K562 (cell line): Measurements from ENCODE around the gene AGBL1. TPM values are rescaled to one million over a fixed set of nuclear protein-coding genes. Genes with fewer than 3 reads are reported as not detected.

Experiments
- ATAC-seq: fragments of 200-7000 bp; cut with Tn5 transposase; 3 replicates; pipeline ENCODE4 v1.9.1; 2020; ENCODE audit warnings: moderate library complexity
- BruUV-seq: library from RNA; stranded (reverse); fragments of 400-500 nt; replicated peaks from 2 replicates; lab custom pipeline; 2021; lab: Mats Ljungman, UMichigan
- CTCF ChIA-PET: fragments of 300-600 bp; formaldehyde crosslinking; extraction: SDS; loops from one replicate; lab custom pipeline; 2021; ENCODE audit warnings: low intra/inter-chr PET ratio; lab: Yijun Ruan, JAX
- POLR2A ChIA-PET: fragments of 300-600, 350-650 bp; sonication (Branson Sonifier 250); formaldehyde crosslinking; extraction: SDS; loops from one replicate; lab custom pipeline; 2021; ENCODE audit warnings: antibody characterized with exemption, inconsistent platforms; lab: Yijun Ruan, JAX
- DNase-seq, 4 experiments: peaks; one replicate each; pipeline versions ENCODE4 v3.0.0 to v3.0.0-alpha.2; 2011 to 2018; ENCODE audit warnings: low spot score in 3 of 4, mixed read lengths in 3 of 4; ENCODE audit errors: extremely low read depth in 1 of 4
- FAIRE-seq: peaks from 2 replicates; lab custom pipeline; 2011; peaks lifted over from hg19 to GRCh38; lab: Jason Lieb, UNC
- H2AFZ ChIP-seq: 2 replicates; pipeline ENCODE4 v1.6.0; 2011; ENCODE audit warnings: low read depth, low read length, control low read depth, inconsistent platforms
- H3K27ac ChIP-seq: fragments of 200-600 bp; 3 replicates; pipeline ENCODE4 v1.8.0; 2011; ENCODE audit warnings: low read depth, mild to moderate bottlenecking, control low read depth, inconsistent platforms, low read length, moderate library complexity, mixed read lengths; ENCODE audit errors: extremely low read depth
- H3K27me3 ChIP-seq, 2 experiments: fragments of 300-600 bp in 1 of 2; 2 replicates in 1 of 2; 3 replicates in 1 of 2; pipeline versions ENCODE4 v1.6.0 to v1.8.0; 2011; ENCODE audit warnings: inconsistent platforms in 2 of 2, low read length in 2 of 2, mild to moderate bottlenecking in 1 of 2, mixed read lengths in 1 of 2, moderate library complexity in 1 of 2; ENCODE audit not compliant: control insufficient read depth in 2 of 2, insufficient read depth in 2 of 2
- H3K36me3 ChIP-seq: fragments of 300-600 bp; 3 replicates; pipeline ENCODE4 v1.8.0; 2011; ENCODE audit warnings: mild to moderate bottlenecking, low read length, inconsistent platforms; ENCODE audit not compliant: control insufficient read depth, insufficient read depth
- H3K4me1 ChIP-seq, 2 experiments: fragments of 200-600 bp in 1 of 2; replicated peaks in 1 of 2; 2 replicates in 1 of 2; 3 replicates in 1 of 2; pipeline versions ENCODE4 v1.5.1 to v1.8.0; 2011; ENCODE audit warnings: inconsistent platforms in 2 of 2, low read length in 2 of 2, mild to moderate bottlenecking in 1 of 2, mixed read lengths in 1 of 2, moderate library complexity in 1 of 2; ENCODE audit not compliant: control insufficient read depth in 2 of 2, insufficient read depth in 2 of 2
- H3K4me2 ChIP-seq: 2 replicates; pipeline ENCODE4 v1.6.1; 2011; ENCODE audit warnings: low read length, control low read depth, inconsistent platforms, mixed read lengths; ENCODE audit not compliant: insufficient read depth
- H3K4me3 ChIP-seq: fragments of 200-600 bp; sonication (generic), shearing (Covaris generic); 2 replicates; pipeline ENCODE4 v1.5.1; 2016; ENCODE audit warnings: control low read depth, inconsistent platforms
- H3K79me2 ChIP-seq: fragments of 200-600 bp; 3 replicates; pipeline ENCODE4 v1.8.0; 2011; ENCODE audit warnings: low read length, inconsistent platforms; ENCODE audit not compliant: control insufficient read depth, insufficient read depth
- H3K9ac ChIP-seq, 2 experiments: 2 replicates each; pipeline versions ENCODE4 v1.6.0 to v1.6.1; 2011; ENCODE audit warnings: low read depth in 2 of 2, low read length in 2 of 2, control low read depth in 1 of 2, inconsistent platforms in 1 of 2, mild to moderate bottlenecking in 1 of 2, mixed read lengths in 1 of 2; ENCODE audit not compliant: insufficient read depth in 1 of 2
- H3K9me1 ChIP-seq: one replicate; pipeline ENCODE4 v1.6.0; 2011; ENCODE audit warnings: inconsistent platforms, mild to moderate bottlenecking, low read length, moderate library complexity; ENCODE audit not compliant: control insufficient read depth, insufficient read depth
- H3K9me3 ChIP-seq: replicated peaks from 2 replicates; pipeline ENCODE4 v1.5.1; 2011; ENCODE audit warnings: low read depth, low read length, inconsistent platforms; ENCODE audit not compliant: control insufficient read depth, insufficient read depth
- H4K20me1 ChIP-seq: replicated peaks from 2 replicates; pipeline ENCODE4 v1.6.1; 2011; ENCODE audit warnings: low read length, inconsistent platforms, mixed read lengths; ENCODE audit not compliant: control insufficient read depth, insufficient read depth
- ETV1 ChIP-seq: fragments of 450-650 bp; conservative IDR thresholded peaks from 2 replicates; pipeline ENCODE4 v1.6.1; 2016; ENCODE audit warnings: missing genetic modification characterization, control low read depth, low read depth, missing compliant biosample characterization
- NFYB ChIP-seq: IDR thresholded peaks from 2 replicates; pipeline ENCODE4 v1.6.1; 2011; ENCODE audit warnings: mild to moderate bottlenecking, moderate library complexity; ENCODE audit not compliant: insufficient read length; ENCODE audit errors: extremely low read depth
- SAFB ChIP-seq: fragments of 200-400 bp; formaldehyde crosslinking; IDR thresholded peaks from 2 replicates; pipeline ENCODE4 v1.6.1; 2017; ENCODE audit warnings: low read depth, low read length, borderline replicate concordance
- WGBS: fragments of 100-300 bp; shearing (Covaris generic); methylation state at CpG from one replicate; pipeline ENCODE4 v1.1.6; 2016; ENCODE audit warnings: low coverage, mixed read lengths; ENCODE audit not compliant: insufficient coverage; ENCODE audit errors: missing lambda C conversion rate; 5-methylcytosine and 5-hydroxymethylcytosine counted together
- in situ Hi-C: fragments of 300-500 bp; cut with MboI; formaldehyde crosslinking; loops from 4 replicates; pipeline ENCODE4 v1.15.0; 2018; ENCODE audit warnings: inconsistent platforms, mixed read lengths
- intact Hi-C: fragments of 100-400 bp; cut with micrococcal nuclease; formaldehyde crosslinking; loops from 2 replicates; pipeline ENCODE4 v1.14.2; 2022
- polyA plus RNA-seq, 8 experiments: library from polyadenylated mRNA; depleted of rRNA in 4 of 8; stranded (reverse) in 5 of 8; unstranded in 3 of 8; fragments of >200 nt; fragmentation: Nextera tagmentation in 2 of 8; fragmentation: Illumina TruSeq in 1 of 8; extraction: Ambion mirVana in 2 of 8; extraction: Trizol in 1 of 8; gene quantifications; 2 replicates each; pipeline versions ENCODE4 v1.2.1 to v1.2.3, GENCODE V29; 2011 to 2014; ENCODE audit warnings: inconsistent platforms in 1 of 8, missing spikeins in 1 of 8
- total RNA-seq, 7 experiments: library from RNA; depleted of rRNA in 6 of 7; stranded (reverse); fragments of >200 nt in 6 of 7; fragmentation: Illumina TruSeq in 2 of 7; extraction: Trizol in 2 of 7; gene quantifications; 2 replicates each; pipeline versions ENCODE4 v1.2.1 to v1.2.3, GENCODE V29; 2011 to 2021; ENCODE audit warnings: low replicate concordance in 1 of 7
- TF ChIP-seq, protein P1 (sequence below): sonication (generic); formaldehyde crosslinking; IDR thresholded peaks from 2 replicates; pipeline ENCODE4 v1.5.0; 2020; ENCODE audit warnings: missing genetic modification reagents

Gene AGBL1
- total and polyA plus RNA-seq, 9 of the 15 experiments (the other 6 are each of a cell fraction or from before 2014, with no cell fraction given): not detected

DNA sequence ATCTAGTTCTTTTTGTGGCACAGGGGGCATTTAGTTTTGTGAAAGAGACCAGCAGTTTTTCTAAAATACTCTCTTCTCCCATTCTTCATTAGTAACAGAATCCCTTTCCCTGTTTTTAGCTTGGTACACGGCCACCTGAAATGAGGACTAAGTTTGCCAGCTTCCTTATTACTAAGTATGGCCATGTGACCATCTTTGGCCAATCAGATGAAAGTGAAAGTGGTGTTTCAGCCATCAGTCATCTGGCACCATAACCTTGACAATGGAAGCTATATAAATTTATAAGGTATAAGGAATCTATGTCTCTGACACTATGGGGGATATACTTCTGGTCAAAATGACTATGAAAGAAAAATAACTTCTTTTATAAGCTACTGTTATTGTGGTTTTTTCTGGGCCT is 570.4 kb downstream of the AGBL1 start:
- ChIA-PET POLR2A (no interaction called here), CTCF (no interaction called here)
- no peak overlapping the region for H3K4me3 ChIP-seq
- no peak for ATAC-seq
- DNase-seq: peak in 1 of 4 experiments; percentile 10
- H3K36me3 ChIP-seq: no peaks in the 10 kb centered on the region
- H2AFZ ChIP-seq: no peak overlapping the region
- WGBS: 0% methylated on average over 1 of the region's 1 CpG
- no TSS peak for BruUV-seq
- no peak overlapping the region for H3K4me2 ChIP-seq
- no peak overlapping the region for H3K9ac ChIP-seq
- no peaks in the 10 kb centered on the region for H3K9me1 ChIP-seq
- H3K4me1 ChIP-seq: no peaks in the 10 kb centered on the region
- no peaks in the 10 kb centered on the region for H3K79me2 ChIP-seq
- H3K9me3 ChIP-seq: no peaks in the 10 kb centered on the region
- no peaks in the 10 kb centered on the region for H4K20me1 ChIP-seq
- H3K27ac ChIP-seq: no peak overlapping the region
- TF ChIP-seq NFYB (peak; percentile 30), ETV1 (tag) (no peak), SAFB (no peak)
- TF ChIP-seq, protein P1, sequence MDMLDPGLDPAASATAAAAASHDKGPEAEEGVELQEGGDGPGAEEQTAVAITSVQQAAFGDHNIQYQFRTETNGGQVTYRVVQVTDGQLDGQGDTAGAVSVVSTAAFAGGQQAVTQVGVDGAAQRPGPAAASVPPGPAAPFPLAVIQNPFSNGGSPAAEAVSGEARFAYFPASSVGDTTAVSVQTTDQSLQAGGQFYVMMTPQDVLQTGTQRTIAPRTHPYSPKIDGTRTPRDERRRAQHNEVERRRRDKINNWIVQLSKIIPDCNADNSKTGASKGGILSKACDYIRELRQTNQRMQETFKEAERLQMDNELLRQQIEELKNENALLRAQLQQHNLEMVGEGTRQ (CRISPR knock-in tag): peak; percentile 26; the same call in 1 of the 2 replicates
- FAIRE-seq: no peak
- in situ Hi-C loops: no loop called here
- no peaks in the 10 kb centered on the region for H3K27me3 ChIP-seq
- intact Hi-C loops: no loop called here
